Activated CD8-positive, alpha-beta T cell treated with anti-CD3 and anti-CD28 coated beads for 36 hours (primary cell): ENCODE data around the gene TPP2. TPM values are rescaled to one million over a fixed set of nuclear protein-coding genes. Genes with fewer than 3 reads are reported as not detected.

Source experiments
- ATAC-seq: fragments of 200-7000 bp; cut with Tn5 transposase; one replicate; pipeline ENCODE4 v1.10.0; 2021; ENCODE audit warnings: mild to moderate bottlenecking, moderate library complexity
- CTCF ChIA-PET: fragments of 350-600 bp; sonication (Branson Sonifier 250); formaldehyde crosslinking; loops from one replicate; lab custom pipeline; 2021; ENCODE audit warnings: antibody characterized with exemption; lab: Charles Lee
- POLR2A ChIA-PET: fragments of 350-600 bp; sonication (Branson Sonifier 250); formaldehyde crosslinking; loops from one replicate; lab custom pipeline; 2021; ENCODE audit warnings: antibody characterized with exemption; lab: Charles Lee
- DNase-seq: peaks from one replicate; pipeline ENCODE4 v3.0.0-alpha.2; 2020
- H3K27ac Mint-ChIP-seq: one replicate; pipeline ENCODE4 v1.8.0; 2021; ENCODE audit warnings: mild to moderate bottlenecking, mixed read lengths
- H3K27me3 Mint-ChIP-seq: one replicate; pipeline ENCODE4 v1.8.0; 2021; ENCODE audit warnings: mixed read lengths
- H3K36me3 Mint-ChIP-seq: one replicate; pipeline ENCODE4 v1.8.0; 2021; ENCODE audit warnings: low read depth, mixed read lengths
- H3K4me1 Mint-ChIP-seq: one replicate; pipeline ENCODE4 v1.8.0; 2021; ENCODE audit warnings: low read depth, mixed read lengths
- H3K4me3 Mint-ChIP-seq: one replicate; pipeline ENCODE4 v1.8.0; 2021; ENCODE audit warnings: mild to moderate bottlenecking, moderate library complexity, mixed read lengths
- H3K9me3 Mint-ChIP-seq: one replicate; pipeline ENCODE4 v1.8.0; 2021; ENCODE audit warnings: mixed read lengths
- CTCF ChIP-seq: fragments of 200-600 bp; IDR thresholded peaks from one replicate; pipeline ENCODE4 v1.8.0; 2022; ENCODE audit warnings: antibody characterized with exemption, mild to moderate bottlenecking
- intact Hi-C: fragments of 100-400 bp; cut with micrococcal nuclease; formaldehyde crosslinking; loops from one replicate; pipeline ENCODE4 v1.10.0; 2022
- total RNA-seq, 2 experiments: library from RNA; stranded (reverse); gene quantifications; one replicate each; pipeline ENCODE4 v1.2.3, GENCODE V29; 2021

Gene TPP2
- total RNA-seq, 2 experiments from 2014 or later: 70.3 to 70.8 TPM

DNA sequence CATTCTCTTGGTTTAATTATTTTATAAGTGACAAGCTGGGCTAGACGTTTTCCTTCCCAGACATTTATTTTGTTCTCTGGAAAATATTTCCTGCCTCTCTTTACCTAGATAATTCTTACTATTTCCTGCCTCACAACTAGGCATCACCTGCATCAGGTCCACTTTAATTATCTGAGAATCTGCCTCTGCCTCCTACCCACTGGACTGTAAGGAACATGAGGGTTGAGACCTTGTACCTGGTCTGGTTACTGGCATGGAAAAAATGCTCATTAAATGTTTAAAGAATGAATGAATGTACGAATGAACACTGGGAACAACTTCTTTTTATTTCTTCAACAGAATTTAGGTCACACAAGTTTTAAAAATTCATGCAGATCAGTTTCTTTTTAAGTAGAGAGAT is 111.4 kb downstream of the TPP2 start:
- H3K4me3 Mint-ChIP-seq: no peak overlapping the region
- no peaks in the 10 kb centered on the region for H3K27me3 Mint-ChIP-seq
- DNase-seq (no peak), ATAC-seq (no peak)
- CTCF ChIA-PET: interaction anchor here (0.8 to 1.2 kb wide), 2 partner anchors 12 to 17 kb away, joined by 3 read pairs; no protein-coding TSS in a partner anchor
- H3K27ac Mint-ChIP-seq: no peak overlapping the region
- H3K36me3 Mint-ChIP-seq: no peaks in the 10 kb centered on the region
- TF ChIP-seq CTCF: no peak
- H3K9me3 Mint-ChIP-seq: no peaks in the 10 kb centered on the region
- POLR2A ChIA-PET: no interaction called here
- intact Hi-C loops: no loop called here
- H3K4me1 Mint-ChIP-seq: no peaks in the 10 kb centered on the region

GRCh38 chr13:102708991-102709390 is 112.2 kb downstream of the TPP2 start:
- Mint-ChIP-seq H3K4me1 (no peaks in the 10 kb centered on the region), H3K9me3 (no peaks in the 10 kb centered on the region), H3K36me3 (no peaks in the 10 kb centered on the region), H3K27ac (no peak overlapping the region), H3K27me3 (no peaks in the 10 kb centered on the region), H3K4me3 (no peak overlapping the region)
- ATAC-seq (no peak), DNase-seq (no peak)
- ChIA-PET CTCF (interaction anchor here (1.2 kb wide), 1 partner anchor 13 kb away, joined by 3 read pairs; no protein-coding TSS in a partner anchor), POLR2A (no interaction called here)
- intact Hi-C loops: no loop called here
- TF ChIP-seq CTCF: no peak

DNA sequence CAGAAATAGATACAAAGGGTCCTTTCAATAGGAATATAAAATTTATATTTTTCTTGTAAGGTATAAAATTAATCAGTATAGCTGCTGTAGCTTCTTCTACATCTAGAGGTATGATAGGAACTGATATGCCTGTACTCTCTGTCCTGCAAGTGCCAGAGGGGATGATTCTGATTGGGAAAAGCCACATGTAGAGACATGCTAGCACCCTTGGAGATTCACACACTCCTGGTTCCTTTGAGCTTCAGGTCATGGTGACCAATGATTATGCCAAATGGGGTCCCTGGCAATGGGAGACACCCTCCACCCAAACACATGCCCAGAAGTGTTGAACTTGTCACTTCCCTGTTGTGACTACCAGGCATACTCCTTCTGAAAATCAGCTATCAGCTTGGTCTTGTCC is 112.8 kb downstream of the TPP2 start:
- H3K27ac Mint-ChIP-seq: no peak overlapping the region
- no peaks in the 10 kb centered on the region for H3K9me3 Mint-ChIP-seq
- no peaks in the 10 kb centered on the region for H3K4me1 Mint-ChIP-seq
- no peak overlapping the region for H3K4me3 Mint-ChIP-seq
- DNase-seq (no peak), ATAC-seq (no peak)
- intact Hi-C loops: no loop called here
- no peaks in the 10 kb centered on the region for H3K36me3 Mint-ChIP-seq
- CTCF ChIA-PET: interaction anchor here (1.2 kb wide), 1 partner anchor 13 kb away, joined by 3 read pairs; no protein-coding TSS in a partner anchor
- TF ChIP-seq CTCF: no peak
- POLR2A ChIA-PET: no interaction called here
- H3K27me3 Mint-ChIP-seq: no peaks in the 10 kb centered on the region

- Mint-ChIP-seq H3K27me3 (no peaks in the 10 kb centered on the region), H3K9me3 (no peaks in the 10 kb centered on the region), H3K27ac (no peak overlapping the region), H3K4me3 (no peak overlapping the region), H3K36me3 (no peaks in the 10 kb centered on the region), H3K4me1 (no peaks in the 10 kb centered on the region)
- intact Hi-C loops: no loop called here
- CTCF ChIA-PET: no interaction called here
- ATAC-seq: no peak
- TF ChIP-seq CTCF: no peak
- DNase-seq: no peak
- POLR2A ChIA-PET: no interaction called here
Observed at GRCh38 chr13:102710261-102710679, 113.5 kb downstream of the TPP2 start.

- Mint-ChIP-seq H3K4me3 (no peak overlapping the region), H3K36me3 (no peaks in the 10 kb centered on the region), H3K4me1 (no peaks in the 10 kb centered on the region), H3K9me3 (no peaks in the 10 kb centered on the region), H3K27me3 (peaks cover 2% of the 10 kb centered on the region), H3K27ac (no peak overlapping the region)
- ChIA-PET CTCF (no interaction called here), POLR2A (no interaction called here)
- intact Hi-C loops: no loop called here
- TF ChIP-seq CTCF: no peak
- ATAC-seq: no peak
- DNase-seq: no peak
Observed at GRCh38 chr13:102715447-102715846, 118.7 kb downstream of the TPP2 start.
